Epidermal melanocyte (primary cell): ENCODE results near the gene EMP3.
A peak's percentile ranks its signal among the peaks of the same experiment; 100 is the strongest.
"Not testable (repeated sequence)": the region's sequence is repeated elsewhere in the genome, so short reads cannot be mapped to it uniquely, and the experiment has no call there.

Source experiments
- DNase-seq: peaks from one replicate; pipeline ENCODE4 v3.0.0; 2011; ENCODE audit warnings: low spot score; ENCODE audit not compliant: insufficient read length

Gene EMP3

DNA sequence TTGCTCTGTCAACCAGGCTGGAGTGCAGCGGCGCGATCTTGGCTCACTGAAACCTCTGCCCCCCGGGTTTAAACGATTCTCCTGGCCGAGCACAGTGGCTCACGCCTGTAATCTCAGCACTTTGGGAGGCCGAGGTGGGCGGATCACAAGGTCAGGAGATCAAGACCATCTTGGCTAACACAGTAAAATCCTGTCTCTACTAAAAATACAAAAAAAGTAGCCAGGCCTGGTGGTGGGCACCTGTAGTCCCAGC is 7.7 kb upstream of the EMP3 start:
- not testable (repeated sequence) for DNase-seq

DNA sequence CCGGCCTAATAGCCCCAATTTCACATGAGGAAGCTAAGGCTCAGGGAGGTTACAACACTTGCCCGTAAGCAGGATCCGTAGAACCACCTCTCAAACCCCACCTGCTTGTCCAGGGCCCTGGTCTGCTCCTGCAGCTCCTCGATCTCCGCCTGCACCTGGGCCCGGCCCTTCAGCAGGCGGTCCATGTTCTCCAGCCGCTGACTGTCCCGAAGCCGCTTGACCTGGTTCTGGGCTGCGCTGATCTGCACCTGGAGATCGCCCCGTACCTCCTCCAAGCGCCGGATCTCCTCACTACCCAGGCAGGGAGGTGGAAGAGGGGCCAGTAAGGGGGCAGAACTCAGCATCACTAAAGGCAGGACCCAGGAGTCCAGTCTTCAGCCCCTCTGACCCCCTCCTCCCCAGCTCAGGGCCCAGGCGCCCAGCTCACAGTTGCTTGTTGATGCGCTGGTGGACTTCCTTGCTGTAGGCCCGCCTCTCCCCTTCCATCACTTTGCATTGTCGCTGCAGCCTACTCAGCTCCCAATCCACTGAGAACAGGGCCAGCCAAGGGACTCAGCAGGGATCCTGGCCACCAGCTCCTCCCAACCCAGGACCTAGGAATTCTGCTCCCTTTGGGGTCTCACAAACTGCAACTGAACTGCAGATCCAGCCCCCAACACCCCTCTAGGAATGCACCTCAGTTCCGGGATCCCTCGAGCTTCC is 6.9 kb upstream of the EMP3 start:
- DNase-seq = no peak

DNA sequence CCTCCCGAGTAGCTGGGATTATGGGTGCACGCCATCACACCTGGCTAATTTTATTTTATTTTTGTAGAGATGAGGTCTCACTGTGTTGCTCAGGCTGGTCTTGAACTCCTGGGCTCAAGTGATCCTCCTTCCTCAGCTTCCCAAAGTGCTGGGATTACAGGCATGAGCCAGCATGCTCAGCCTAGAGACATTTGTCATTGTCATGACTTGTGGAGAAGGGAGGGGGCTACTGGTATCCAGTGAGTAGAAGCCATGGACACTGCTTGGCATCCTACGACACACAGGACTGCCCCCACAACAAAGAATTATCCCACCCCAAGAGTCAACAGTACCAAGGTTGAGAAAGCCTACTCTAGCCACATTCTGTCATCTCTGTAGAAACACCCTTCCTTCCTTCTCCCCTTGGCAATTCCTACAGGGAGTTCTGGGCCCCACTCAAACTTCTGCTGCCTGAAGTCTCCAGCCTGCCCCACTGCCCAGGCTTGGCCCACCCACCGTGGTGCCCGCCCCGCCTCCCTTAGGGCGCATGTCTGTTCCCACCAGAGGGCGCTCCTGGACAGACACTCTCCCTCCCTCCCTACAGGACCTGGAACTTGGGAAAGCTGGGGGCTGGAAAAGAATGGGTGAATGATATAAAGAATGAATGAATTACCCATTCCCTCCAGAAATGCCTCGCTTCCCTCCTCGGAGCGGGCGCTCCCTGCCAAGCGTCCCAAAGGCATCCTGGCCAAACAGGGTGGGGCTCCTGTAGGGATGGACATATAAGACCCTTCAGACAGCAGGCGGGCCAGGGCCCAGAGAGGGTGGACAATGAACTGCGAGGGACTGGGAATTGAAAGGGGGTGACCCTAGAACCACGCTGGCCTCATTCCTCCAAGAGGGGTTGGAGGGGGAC is 5.5 kb upstream of the EMP3 start:
- peak; percentile 45 for DNase-seq

DNA sequence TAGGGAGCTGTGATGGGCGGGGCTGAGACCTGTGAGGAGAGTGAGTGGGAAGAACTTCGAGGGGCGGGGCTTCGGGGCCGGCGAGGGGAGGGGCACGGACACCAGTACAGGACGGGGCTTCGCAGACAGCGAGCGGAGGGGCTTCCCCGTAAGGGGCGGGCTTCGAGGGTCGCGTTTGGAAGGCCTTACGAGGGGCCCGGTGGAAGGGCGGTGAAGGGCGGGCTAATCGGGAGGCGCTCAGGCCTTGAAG is 4.1 kb upstream of the EMP3 start:
- DNase-seq = peak; percentile 78

DNA sequence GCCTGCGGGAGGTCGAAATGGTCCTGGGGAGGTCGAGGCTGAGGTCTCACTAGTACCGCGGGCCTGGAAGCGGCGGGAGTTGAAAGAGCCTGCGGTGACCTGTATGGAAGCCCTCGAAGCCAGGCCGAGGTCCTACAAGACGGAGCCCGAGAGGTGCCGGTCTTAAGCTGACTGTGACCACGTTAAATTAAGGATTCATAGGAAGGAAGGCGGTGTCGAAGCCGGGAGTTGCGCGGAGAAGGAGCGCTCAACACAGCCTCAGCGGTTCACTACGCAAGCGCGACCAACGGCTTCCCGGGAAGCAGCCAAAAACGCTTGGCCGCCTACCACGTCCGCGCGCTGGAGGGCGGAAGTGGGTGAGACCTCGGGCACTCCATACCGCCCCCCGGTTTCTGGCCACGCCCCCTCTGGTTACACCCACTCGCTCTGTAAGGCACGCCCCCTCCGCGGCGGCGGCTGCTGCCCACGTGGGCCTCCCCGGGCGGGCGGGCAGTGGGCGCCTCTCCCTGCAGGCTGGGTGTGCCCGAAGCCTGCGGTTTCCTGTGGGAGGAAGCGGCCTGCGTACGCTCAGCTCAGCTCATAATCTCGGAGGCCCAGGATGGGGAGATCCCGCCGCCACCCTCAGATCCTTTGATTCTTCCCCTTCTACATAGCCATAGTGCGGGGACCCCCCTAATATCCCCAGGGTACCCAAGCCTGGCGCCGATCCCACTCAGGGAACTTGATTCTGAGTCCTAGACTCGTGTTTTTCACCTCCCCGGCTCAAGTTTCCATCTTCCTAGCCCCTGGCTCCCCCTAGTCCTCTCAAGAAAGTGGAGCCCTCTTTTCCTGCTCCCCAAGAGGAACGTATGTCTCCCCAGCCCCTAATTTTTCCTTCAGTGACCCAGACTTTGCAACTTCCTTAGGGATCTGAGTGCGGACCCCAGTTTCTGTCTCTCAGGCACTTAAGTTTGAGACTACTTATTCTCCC is 3.4 kb upstream of the EMP3 start:
- DNase-seq = peak; percentile 90

DNA sequence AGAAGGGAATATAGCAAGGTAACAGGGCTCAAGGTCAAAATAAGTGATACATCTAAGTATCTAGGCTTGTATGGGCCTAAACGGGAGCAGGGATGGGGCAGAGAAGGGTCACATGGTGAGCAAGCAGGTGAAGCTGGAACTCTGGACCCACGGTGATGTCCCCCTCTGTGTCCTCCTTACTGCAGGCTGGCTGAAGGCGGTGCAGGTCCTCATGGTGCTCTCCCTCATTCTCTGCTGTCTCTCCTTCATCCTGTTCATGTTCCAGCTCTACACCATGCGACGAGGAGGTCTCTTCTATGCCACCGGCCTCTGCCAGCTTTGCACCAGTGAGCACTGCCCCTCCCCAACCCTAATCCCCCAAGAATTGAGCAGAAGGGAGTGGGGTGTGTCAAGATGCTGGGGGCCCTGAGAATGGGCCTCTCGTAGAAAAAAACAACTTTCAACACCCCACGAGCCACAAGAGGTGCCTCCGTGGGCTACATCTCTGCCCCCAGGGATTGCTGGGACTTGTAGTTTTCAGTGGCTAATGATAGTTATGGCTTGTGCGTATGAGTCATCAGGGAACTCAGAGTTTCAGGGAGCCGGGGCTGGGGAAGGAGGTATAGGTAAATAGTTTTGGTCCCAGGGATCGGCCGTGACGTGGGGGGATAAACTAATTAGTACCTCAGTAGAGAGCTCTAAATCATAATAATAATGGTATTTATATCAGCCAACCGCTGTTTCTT is 4.0 kb downstream of the EMP3 start:
- no peak for DNase-seq

DNA sequence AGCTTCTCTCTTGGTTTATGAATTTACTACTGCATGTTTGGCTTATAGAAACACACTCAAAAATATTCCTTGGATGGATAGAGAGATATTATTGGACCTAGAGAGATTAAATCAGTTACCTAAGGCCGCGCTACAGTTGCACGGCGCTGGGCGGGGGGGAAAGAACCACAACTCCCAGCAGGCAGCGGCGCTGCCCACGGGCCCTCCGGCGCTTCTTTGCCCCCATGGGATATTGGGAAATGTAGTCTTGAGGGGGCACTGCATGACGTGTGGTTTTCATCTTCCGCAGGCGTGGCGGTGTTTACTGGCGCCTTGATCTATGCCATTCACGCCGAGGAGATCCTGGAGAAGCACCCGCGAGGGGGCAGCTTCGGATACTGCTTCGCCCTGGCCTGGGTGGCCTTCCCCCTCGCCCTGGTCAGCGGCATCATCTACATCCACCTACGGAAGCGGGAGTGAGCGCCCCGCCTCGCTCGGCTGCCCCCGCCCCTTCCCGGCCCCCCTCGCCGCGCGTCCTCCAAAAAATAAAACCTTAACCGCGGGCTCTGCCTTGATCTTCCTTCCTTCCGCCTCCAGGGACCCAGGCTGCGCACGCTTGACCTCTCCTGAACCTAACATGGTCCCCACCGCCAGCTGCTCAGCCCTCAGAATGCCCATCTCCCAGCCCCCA is 4.8 kb downstream of the EMP3 start:
- DNase-seq = no peak

DNA sequence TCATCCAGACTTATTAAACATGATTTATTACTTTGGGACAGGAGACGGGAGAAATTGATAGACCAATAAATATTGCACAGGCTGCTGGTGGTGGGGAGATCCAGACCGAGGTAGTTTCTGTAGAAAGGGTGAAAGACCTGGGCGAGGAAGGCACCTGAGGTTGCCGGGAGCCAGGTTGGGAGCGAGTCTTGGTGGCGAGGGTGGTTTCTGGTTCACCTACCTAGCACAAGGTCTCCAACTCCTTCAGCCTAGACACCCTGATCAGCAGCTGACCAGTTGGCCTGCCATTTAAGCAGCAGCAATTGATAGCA is 7.0 kb downstream of the EMP3 start:
- no peak for DNase-seq

DNA sequence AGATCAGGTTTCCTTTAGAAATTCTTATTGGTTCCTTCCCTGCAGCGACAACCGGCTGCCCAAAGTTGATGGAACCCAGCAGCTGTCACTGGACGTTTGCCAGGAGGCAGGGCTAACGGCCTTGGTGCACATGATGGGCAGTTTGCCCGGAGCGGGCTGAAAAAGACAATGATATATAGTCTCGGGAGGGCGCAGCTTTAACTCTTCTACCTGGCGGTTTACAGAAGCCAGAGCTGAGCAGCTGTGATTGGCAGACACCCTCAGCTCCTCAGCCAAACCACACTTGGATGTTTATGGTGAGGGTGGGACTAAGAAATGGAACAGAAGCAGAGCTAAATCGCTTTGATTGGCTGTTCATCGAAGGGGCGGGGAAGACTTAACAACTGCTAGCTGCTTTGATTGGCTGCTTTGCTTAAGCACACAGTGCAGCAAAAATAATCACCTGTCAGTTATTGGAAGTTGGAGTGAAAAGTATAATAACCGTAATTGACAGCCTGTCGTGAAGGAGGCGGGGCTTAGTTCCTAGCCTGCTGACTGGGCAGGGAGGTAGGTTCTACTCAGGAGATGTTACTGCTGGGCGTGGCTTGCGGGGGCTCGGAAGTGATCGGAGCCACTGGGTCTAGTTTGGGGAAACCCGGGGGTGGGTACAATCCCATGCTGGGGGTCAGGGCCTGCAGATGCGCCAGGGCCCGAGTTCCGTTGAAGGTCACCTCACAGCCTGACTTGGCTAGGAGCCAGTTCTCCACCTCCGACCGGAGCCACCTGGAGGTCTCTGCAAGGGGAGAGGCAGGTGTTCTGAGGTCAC is 7.5 kb downstream of the EMP3 start:
- peak; percentile 95 for DNase-seq

DNA sequence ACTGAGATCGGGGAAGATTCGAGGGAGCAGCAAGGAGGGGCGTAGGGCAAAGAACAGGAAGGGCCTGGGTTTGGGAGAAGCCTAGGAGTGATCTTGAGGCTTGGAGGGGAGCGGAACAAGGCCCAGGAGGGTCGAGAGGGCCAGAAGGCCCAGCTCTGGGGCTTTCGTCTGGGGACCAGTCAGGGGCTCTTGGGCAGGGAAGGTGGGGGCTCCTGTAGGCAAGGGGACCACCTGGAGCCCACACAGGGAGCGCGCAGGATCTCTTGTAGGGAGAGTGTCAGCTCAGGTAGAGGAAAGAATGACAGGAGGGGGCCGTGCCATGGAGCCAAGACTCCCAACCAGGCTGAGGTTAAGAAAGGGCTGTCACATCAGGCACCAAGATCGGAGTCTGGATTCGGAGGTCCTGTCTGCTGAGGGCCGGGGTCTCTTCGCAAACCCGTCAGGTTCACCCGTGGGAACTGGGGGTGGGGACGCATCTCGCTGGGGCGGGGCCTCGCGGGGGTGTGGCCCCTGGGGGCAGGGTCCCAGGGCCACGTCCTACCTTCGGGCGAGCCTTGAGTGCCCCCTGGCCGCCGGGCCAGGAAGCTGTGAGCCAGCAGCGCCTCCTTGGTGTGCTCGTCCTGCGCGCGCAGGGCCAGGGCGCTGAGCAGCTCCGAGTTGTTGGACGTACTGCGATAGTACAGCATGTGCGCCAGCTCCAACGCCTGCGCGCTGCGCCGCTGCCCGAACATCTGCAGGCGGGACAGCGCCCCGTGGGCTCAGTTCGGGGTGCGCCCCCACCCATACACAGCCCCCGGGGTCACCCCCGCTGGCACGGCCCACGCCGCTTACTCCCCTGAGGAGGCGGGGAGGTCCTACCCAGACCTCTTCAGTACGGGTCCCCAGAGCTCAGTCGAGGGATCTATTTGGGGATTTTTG is 8.4 kb downstream of the EMP3 start:
- DNase-seq = peak; percentile 91

DNA sequence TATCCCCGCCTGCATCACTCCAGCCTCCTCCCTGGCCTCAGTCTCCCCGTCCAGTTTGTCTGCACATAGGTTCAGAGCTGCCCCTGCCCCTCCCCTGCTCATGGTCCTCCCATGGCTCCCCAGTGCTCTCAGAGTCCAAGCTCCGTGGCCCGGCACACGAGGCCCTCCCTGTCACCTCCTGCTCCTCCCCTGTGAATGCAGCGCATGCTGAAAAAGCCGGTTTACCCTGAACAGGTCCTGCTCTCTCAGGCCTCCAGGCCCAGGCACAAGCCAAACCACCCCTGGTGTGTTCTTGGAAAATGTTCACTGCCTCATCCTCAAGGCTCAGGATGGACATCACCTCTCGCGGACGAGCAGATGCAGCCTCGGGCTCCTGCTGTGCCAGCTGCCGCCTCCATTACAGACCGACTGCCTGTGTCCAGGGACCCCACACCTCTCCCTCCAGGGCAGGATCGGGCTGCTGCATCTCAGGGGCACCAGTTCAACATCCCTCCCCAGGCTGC is 13.0 kb downstream of the EMP3 start:
- no peak for DNase-seq

DNA sequence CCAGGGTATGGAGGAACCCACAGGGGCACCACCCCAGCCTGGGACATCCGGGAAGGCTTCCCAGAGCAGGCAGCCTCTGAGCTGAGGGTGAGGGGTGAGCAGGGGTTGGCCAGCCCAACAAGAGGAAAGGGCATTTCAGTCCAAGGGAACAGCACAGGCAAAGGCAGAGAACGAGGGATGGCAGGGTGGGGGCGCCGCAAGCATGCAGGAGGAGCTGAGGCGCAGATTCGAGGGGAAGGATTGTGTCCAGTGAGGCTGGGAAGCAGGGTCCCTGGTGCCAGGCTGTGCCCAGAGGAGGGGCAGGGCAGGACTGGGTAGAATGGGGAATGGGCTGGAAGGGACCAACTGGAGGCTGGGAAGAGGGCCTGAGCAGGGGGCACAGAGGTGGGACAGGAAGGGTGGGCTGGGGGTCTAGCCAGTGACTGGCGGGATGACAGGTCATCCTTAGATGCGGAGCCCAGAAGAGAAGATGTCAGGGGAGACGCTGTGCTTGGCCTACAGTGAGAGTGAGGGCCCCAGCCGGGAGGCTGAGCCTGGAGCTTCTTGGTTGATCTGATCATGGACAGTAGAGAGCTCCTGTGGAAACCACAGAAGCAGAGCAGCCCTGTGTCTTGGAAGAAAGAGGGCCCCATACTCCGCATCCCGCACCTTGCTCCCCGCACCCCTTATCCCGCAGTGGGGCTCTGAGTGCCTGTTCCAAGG is 13.6 kb downstream of the EMP3 start:
- DNase-seq = no peak

DNA sequence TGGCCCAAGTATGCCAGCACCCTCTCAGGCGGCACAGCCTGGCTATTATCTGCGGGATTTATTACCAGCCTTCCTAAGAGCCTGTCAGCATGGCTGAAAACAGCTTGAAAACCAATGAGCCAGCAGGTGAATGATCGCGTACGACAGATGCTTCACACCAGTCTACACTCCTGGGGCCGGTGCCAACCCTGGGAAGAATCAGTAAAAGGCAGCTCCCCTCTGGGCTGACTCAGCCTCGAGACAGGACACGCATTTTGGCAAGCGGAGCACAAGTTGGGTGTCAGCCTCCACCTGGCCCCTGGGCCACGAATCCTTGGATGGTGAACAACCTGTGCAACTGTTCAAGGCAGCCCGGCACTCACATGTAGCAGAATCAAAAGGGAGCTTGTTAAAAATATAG is 15.6 kb downstream of the EMP3 start:
- DNase-seq = no peak

DNA sequence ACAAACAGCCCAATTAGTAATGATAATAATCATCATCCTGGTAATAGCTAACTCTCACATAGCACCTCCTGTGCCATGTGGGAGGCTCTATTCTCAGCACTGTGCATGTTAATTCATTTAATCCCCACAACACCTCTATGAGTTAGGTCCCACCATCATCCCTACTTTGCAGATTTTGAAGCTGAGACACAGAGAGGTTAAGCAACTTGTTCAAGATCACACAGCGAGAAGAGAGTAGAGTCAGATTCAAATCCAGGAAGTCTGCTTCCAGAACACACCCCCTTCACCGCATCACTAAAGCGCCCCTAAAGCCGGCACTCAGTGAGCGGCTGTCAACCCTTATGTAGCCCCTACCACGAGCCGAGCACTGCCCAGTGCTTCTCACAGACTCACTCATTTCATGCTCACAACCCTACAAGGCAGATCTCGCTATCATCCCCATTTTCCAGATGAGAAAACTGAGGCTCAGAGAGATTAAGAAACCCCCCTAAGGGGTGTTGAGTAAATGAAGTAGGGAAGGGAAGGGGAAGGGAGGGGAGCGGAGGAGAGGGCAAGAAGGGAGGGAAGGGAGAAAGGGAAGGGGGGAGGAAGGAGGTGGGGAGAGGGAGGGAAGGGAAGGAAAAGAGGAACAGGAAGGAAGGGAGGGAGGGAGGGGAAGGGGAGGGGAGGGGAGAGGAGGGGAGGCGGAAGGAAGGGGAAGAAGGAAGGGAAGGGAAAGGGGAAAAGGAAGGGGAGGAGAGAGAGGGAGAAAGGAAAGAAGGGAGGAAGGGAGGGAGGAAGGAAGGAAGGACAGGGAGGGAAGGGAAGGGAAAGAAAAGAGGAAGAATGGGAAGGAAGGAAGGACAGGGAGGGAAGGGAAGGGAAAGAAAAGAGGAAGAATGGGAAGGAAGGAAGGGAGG is 16.4 kb downstream of the EMP3 start:
- DNase-seq = no peak

DNA sequence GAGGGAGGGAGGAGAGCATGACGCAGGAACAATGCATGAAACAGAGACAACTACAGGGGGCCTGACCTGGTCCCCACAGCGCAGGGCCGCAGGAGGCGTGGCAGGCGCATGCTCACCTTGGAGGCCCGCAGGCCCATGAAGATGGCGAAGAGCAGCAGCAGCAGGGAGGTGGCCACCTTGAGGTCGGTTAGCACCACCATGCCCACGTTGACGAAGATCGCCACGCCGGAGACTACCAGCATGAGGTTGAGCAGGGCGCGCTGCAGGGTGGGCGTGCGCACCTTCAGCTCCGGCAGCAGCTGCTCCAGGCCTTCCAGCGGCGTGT is 17.0 kb downstream of the EMP3 start:
- no peak for DNase-seq

DNA sequence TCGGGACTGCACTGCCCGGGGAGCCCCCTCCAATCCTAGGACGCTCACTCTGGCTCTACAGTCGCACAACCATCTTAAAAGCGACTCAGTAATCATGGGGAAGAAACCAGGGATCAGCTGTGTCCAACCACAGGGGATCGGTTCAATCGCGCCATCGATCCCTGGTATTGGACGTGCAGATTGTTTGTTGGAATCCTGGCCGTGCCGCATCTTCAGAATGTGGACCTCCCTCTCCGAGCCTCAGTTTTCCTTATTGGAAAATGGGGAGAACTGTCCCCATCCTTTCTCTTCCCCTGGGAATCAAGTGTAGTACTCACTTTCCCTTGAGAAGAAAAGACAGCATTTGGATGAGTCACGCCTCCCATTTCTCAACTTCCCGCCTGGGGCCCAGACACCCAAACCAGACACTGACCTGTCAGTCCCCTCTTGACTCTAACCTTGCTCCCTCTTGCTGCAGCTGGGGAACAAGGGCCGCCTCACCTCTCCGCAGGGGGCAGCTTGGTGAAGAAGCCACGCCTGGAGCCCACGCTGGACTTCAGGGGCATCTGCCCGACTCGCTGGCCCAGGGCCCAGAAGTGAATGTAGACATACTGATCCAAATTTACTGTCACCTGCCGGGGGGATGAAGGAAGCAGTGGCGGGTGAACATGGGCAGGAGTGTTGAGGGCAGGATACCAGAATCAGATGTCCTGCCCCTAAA is 17.6 kb downstream of the EMP3 start:
- DNase-seq = no peak

DNA sequence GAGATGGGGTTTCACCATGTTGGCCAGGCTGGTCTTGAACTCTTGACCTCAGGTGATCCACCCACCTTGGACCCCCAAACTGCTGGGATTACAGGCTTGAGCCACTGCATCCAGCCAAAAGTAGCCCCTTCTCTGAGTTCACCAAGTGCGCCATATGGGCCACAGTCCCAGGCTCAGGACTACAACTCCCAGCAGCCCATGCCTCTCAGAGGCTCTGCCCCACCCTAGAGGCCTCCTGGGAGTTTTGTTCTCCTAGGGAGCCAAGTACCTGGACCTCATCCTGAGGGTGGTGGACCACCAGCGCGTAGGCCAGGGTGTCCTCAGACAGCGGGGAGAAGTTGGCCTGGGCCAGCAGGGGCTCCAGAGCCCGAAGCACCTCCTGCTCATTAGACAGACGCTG is 19.5 kb downstream of the EMP3 start:
- no peak for DNase-seq
